ENCODE data around the gene PRSS57.

DNA sequence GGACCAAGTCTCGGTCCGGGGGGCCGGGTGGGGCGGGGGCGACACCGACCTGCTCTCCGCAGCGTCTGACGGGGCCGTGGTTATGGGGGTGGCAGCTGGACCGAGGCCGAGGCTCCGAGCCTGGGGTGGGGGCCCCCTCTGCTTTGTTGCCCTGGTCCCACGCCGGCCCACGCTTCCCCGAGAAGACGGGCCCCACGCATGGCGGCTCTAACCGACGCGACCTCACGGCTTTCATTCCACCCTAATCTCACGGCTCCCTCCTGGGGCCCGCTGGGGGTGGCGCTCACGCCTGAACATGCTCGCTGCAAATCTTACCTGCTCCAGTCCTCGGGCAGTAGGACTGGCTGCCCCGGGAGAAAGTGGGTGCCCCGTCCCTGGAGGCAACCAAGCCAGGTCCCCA lies 40.9 kb upstream of the PRSS57 start:
- no peak for TF ChIP-seq BHLHE40 (IDR thresholded peaks at IDR 0.05; ENCODE audit: low read length)
- TF ChIP-seq, protein P1, sequence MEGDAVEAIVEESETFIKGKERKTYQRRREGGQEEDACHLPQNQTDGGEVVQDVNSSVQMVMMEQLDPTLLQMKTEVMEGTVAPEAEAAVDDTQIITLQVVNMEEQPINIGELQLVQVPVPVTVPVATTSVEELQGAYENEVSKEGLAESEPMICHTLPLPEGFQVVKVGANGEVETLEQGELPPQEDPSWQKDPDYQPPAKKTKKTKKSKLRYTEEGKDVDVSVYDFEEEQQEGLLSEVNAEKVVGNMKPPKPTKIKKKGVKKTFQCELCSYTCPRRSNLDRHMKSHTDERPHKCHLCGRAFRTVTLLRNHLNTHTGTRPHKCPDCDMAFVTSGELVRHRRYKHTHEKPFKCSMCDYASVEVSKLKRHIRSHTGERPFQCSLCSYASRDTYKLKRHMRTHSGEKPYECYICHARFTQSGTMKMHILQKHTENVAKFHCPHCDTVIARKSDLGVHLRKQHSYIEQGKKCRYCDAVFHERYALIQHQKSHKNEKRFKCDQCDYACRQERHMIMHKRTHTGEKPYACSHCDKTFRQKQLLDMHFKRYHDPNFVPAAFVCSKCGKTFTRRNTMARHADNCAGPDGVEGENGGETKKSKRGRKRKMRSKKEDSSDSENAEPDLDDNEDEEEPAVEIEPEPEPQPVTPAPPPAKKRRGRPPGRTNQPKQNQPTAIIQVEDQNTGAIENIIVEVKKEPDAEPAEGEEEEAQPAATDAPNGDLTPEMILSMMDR (CRISPR knock-in tag; IDR thresholded peaks at IDR 0.05): no peak

Measured in HepG2 (cell line).